Fibroblast of skin of scalp (primary cell): Measurements from ENCODE around the gene PCDHB16.

Experiments used
- DNase-seq: peaks from one replicate; pipeline ENCODE4 v3.0.0-alpha.2; 2013

Gene PCDHB16

GRCh38 chr5:141234109-141234667, 52.0 kb downstream of the PCDHB16 start:
- DNase-seq, result peak; percentile 7
